SK-N-SH (cell line): ENCODE data around the gene ADGRL3. TPM values are rescaled to one million over a fixed set of nuclear protein-coding genes. Genes with fewer than 3 reads are reported as not detected.

Source experiments
- CTCF ChIA-PET: fragments of 300-600, 350-600 bp; formaldehyde crosslinking; extraction: SDS; loops from one replicate; lab custom pipeline; 2021; lab: Yijun Ruan, JAX
- POLR2A ChIA-PET: fragments of 350-600 bp; sonication (Branson Sonifier 250); formaldehyde crosslinking; extraction: SDS; loops from one replicate; lab custom pipeline; 2020; ENCODE audit warnings: antibody characterized with exemption, inconsistent platforms; lab: Yijun Ruan, JAX
- DNase-seq: peaks from one replicate; pipeline ENCODE4 v3.0.0; 2012
- H2AFZ ChIP-seq: fragments of 200-600 bp; sonication (generic); 2 replicates; pipeline ENCODE4 v1.8.1; 2016; ENCODE audit warnings: antibody characterized with exemption, mild to moderate bottlenecking, low read depth
- H3F3A ChIP-seq: fragments of 200-600 bp; sonication (generic); replicated peaks from 2 replicates; pipeline ENCODE3; 2016; ENCODE audit warnings: antibody characterized with exemption, mild to moderate bottlenecking; ENCODE audit not compliant: insufficient read depth
- H3K27ac ChIP-seq, 2 experiments: fragments of 200-500 bp in 1 of 2; fragments of 200-600 bp in 1 of 2; sonication (Bioruptor generic) in 1 of 2; sonication (generic), shearing (Covaris generic) in 1 of 2; 2 replicates each; pipeline versions ENCODE4 v1.5.1 to v1.6.1; 2014 to 2016; ENCODE audit warnings: low read depth in 2 of 2, inconsistent platforms in 1 of 2, low read length in 1 of 2, mild to moderate bottlenecking in 1 of 2, mixed read lengths in 1 of 2
- H3K27me3 ChIP-seq: fragments of 200-600 bp; sonication (generic), shearing (Covaris generic); 2 replicates; pipeline ENCODE4 v1.6.1; 2016; ENCODE audit warnings: mixed run types; ENCODE audit not compliant: insufficient read depth
- H3K36me3 ChIP-seq, 2 experiments: fragments of 200-500 bp in 1 of 2; fragments of 200-600 bp in 1 of 2; sonication (Bioruptor generic) in 1 of 2; sonication (generic) in 1 of 2; replicated peaks in 1 of 2; 2 replicates each; pipeline versions ENCODE3 to v1.5.1; 2014 to 2016; ENCODE audit warnings: low read length in 1 of 2, mild to moderate bottlenecking in 1 of 2; ENCODE audit not compliant: insufficient read depth in 2 of 2, control insufficient read depth in 1 of 2
- H3K4me1 ChIP-seq, 2 experiments: fragments of 200-500 bp in 1 of 2; fragments of 200-600 bp in 1 of 2; sonication (Bioruptor generic) in 1 of 2; sonication (generic), shearing (Covaris generic) in 1 of 2; 2 replicates each; pipeline versions ENCODE4 v1.5.1 to v1.6.1; 2014 to 2016; ENCODE audit warnings: low read depth in 1 of 2, low read length in 1 of 2, mixed run types in 1 of 2; ENCODE audit not compliant: insufficient read depth in 2 of 2, control insufficient read depth in 1 of 2
- H3K4me2 ChIP-seq: fragments of 200-600 bp; sonication (generic), shearing (Covaris generic); 2 replicates; pipeline ENCODE4 v1.6.1; 2017; ENCODE audit warnings: mixed run types
- H3K4me3 ChIP-seq, 2 experiments: fragments of 200-500 bp in 1 of 2; fragments of 200-600 bp in 1 of 2; sonication (Bioruptor generic) in 1 of 2; sonication (generic), shearing (Covaris generic) in 1 of 2; 2 replicates each; pipeline versions ENCODE4 v1.5.1 to v1.8.1; 2014 to 2016; ENCODE audit warnings: low read depth in 2 of 2, inconsistent platforms in 1 of 2, low read length in 1 of 2, mild to moderate bottlenecking in 1 of 2, mixed read lengths in 1 of 2, moderate library complexity in 1 of 2
- H3K79me2 ChIP-seq: fragments of 200-600 bp; sonication (generic); 2 replicates; pipeline ENCODE4 v1.8.1; 2017; ENCODE audit warnings: mild to moderate bottlenecking; ENCODE audit not compliant: insufficient read depth
- H3K9ac ChIP-seq: fragments of 200-600 bp; sonication (generic); 2 replicates; pipeline ENCODE4 v1.6.1; 2017; ENCODE audit warnings: mixed run types
- H3K9me2 ChIP-seq: fragments of 200-600 bp; sonication (generic); 2 replicates; pipeline ENCODE4 v1.6.1; 2017; ENCODE audit warnings: mixed run types
- H3K9me3 ChIP-seq: fragments of 200-600 bp; sonication (generic); 2 replicates; pipeline ENCODE4 v1.6.1; 2017; ENCODE audit warnings: mixed run types, mild to moderate bottlenecking, moderate library complexity
- H4K20me1 ChIP-seq: fragments of 200-600 bp; sonication (generic); 2 replicates; pipeline ENCODE4 v1.6.1; 2017; ENCODE audit warnings: mild to moderate bottlenecking, mixed run types; ENCODE audit not compliant: insufficient read depth
- CHD2 ChIP-seq: fragments of 150-350 bp; IDR thresholded peaks from 2 replicates; pipeline ENCODE4 v1.6.1; 2018; ENCODE audit warnings: low read length; ENCODE audit not compliant: partially characterized antibody
- CTCF ChIP-seq: fragments of 200-600 bp; sonication (generic); IDR thresholded peaks from 2 replicates; pipeline ENCODE4 v1.6.1; 2017; ENCODE audit warnings: antibody characterized with exemption, mild to moderate bottlenecking, moderate library complexity
- ELF1 ChIP-seq: IDR thresholded peaks from 2 replicates; pipeline ENCODE4 v1.4.0; 2012
- EP300 ChIP-seq, 2 experiments: IDR thresholded peaks; 2 replicates each; pipeline versions ENCODE4 v1.4.0 to v1.6.1; 2012; ENCODE audit warnings: borderline replicate concordance in 1 of 2, low read depth in 1 of 2, low read length in 1 of 2
- EZH2phosphoT487 ChIP-seq: fragments of 200-600 bp; sonication (generic); IDR thresholded peaks from 2 replicates; pipeline ENCODE4 v1.6.1; 2017; ENCODE audit warnings: low read depth, mixed run types, mild to moderate bottlenecking, antibody characterized with exemption, moderate library complexity, borderline replicate concordance
- FOSL2 ChIP-seq: IDR thresholded peaks from 2 replicates; pipeline ENCODE4 v1.4.0; 2012; ENCODE audit warnings: low read depth, mild to moderate bottlenecking, moderate library complexity, borderline replicate concordance
- FOXJ3 ChIP-seq: sonication (generic); formaldehyde crosslinking; IDR thresholded peaks from 2 replicates; pipeline ENCODE4 v1.5.1; 2020; ENCODE audit warnings: mild to moderate bottlenecking, missing genetic modification reagents
- FOXM1 ChIP-seq: IDR thresholded peaks from 2 replicates; pipeline ENCODE4 v1.4.0; 2012; ENCODE audit warnings: low read depth, mild to moderate bottlenecking
- GABPA ChIP-seq: IDR thresholded peaks from 2 replicates; pipeline ENCODE4 v1.4.0; 2012; ENCODE audit warnings: low read depth, mild to moderate bottlenecking
- GATA2 ChIP-seq: sonication (generic); formaldehyde crosslinking; IDR thresholded peaks from 2 replicates; pipeline ENCODE4 v1.5.0; 2020; ENCODE audit warnings: mild to moderate bottlenecking, missing genetic modification reagents
- PBX3 ChIP-seq: IDR thresholded peaks from 2 replicates; pipeline ENCODE4; 2012
- RAD21 ChIP-seq: IDR thresholded peaks from 2 replicates; pipeline ENCODE4 v1.6.1; 2012; ENCODE audit warnings: mild to moderate bottlenecking, low read length
- RFX5 ChIP-seq: IDR thresholded peaks from 2 replicates; pipeline ENCODE4 v1.6.1; 2012; ENCODE audit warnings: mild to moderate bottlenecking, improper control_type of control experiment, low read length
- SIN3A ChIP-seq: IDR thresholded peaks from 2 replicates; pipeline ENCODE4 v1.6.1; 2012; ENCODE audit warnings: low read depth, mild to moderate bottlenecking, low read length, moderate library complexity, borderline replicate concordance
- TAF1 ChIP-seq: IDR thresholded peaks from 2 replicates; pipeline ENCODE4 v1.6.1; 2012; ENCODE audit warnings: low read depth, mild to moderate bottlenecking, low read length, moderate library complexity, borderline replicate concordance
- YY1 ChIP-seq: IDR thresholded peaks from 2 replicates; pipeline ENCODE4 v1.4.0; 2012; ENCODE audit warnings: low read depth, mild to moderate bottlenecking
- ZBTB33 ChIP-seq: IDR thresholded peaks from 2 replicates; pipeline ENCODE4 v1.4.0; 2012; ENCODE audit warnings: low read depth, borderline replicate concordance
- WGBS: methylation state at CpG from one replicate; pipeline ENCODE4 v1.1.6; 2017; ENCODE audit warnings: low lambda C conversion rate; 5-methylcytosine and 5-hydroxymethylcytosine counted together
- polyA plus RNA-seq, 3 experiments: library from polyadenylated mRNA; depleted of rRNA; stranded (reverse); fragments of >200 nt; gene quantifications; 2 replicates each; pipeline ENCODE4 v1.2.3, GENCODE V29; 2012
- TF ChIP-seq, protein P1 (sequence below): fragments of 150-350 bp; IDR thresholded peaks from 2 replicates; pipeline ENCODE4 v1.6.1; 2017; ENCODE audit warnings: antibody characterized with exemption, low read length, low read depth, borderline replicate concordance

The ADGRL3 gene
- polyA plus RNA-seq, 1 of the 3 experiments (the other 2 are of a cell fraction) = 0.03 TPM

- POLR2A ChIA-PET = no interaction called here
- Histone ChIP-seq H3K36me3 (no peaks in the 10 kb centered on the region), H3K4me3 (no peak overlapping the region), H3F3A (no peaks in the 10 kb centered on the region), H3K9me3 (no peaks in the 10 kb centered on the region), H3K4me1 (no peaks in the 10 kb centered on the region), H3K9me2 (no peaks in the 10 kb centered on the region), H3K27me3 (no peaks in the 10 kb centered on the region), H3K27ac (no peak overlapping the region), H2AFZ (no peak overlapping the region), H3K4me2 (no peak overlapping the region), H3K79me2 (no peaks in the 10 kb centered on the region), H4K20me1 (no peaks in the 10 kb centered on the region), H3K9ac (no peak overlapping the region)
- CTCF ChIA-PET = no interaction called here
- WGBS = 12% methylated on average over 1 of the region's 1 CpG
- TF ChIP-seq FOSL2 (no peak), RFX5 (no peak), SIN3A (no peak), ELF1 (no peak), TAF1 (no peak), GATA2 (no peak), FOXJ3 (CRISPR knock-in tag) (no peak), CTCF (no peak), ZBTB33 (no peak), FOXM1 (no peak), YY1 (no peak), CHD2 (no peak), PBX3 (no peak), RAD21 (no peak), EZH2phosphoT487 (no peak), EP300 (IDR thresholded peaks at IDR 0.05; ENCODE audit: borderline replicate concordance in 1 of 2, low read depth in 1 of 2, low read length in 1 of 2) (no peak), GABPA (no peak)
- TF ChIP-seq, protein P1, sequence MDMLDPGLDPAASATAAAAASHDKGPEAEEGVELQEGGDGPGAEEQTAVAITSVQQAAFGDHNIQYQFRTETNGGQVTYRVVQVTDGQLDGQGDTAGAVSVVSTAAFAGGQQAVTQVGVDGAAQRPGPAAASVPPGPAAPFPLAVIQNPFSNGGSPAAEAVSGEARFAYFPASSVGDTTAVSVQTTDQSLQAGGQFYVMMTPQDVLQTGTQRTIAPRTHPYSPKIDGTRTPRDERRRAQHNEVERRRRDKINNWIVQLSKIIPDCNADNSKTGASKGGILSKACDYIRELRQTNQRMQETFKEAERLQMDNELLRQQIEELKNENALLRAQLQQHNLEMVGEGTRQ = no peak
- DNase-seq = no peak
These were observed 39.1 kb downstream of the ADGRL3 start for GRCh38 chr4:61239250-61239649.
